Measurements from ENCODE around the gene SYT17.

The SYT17 gene

DNA sequence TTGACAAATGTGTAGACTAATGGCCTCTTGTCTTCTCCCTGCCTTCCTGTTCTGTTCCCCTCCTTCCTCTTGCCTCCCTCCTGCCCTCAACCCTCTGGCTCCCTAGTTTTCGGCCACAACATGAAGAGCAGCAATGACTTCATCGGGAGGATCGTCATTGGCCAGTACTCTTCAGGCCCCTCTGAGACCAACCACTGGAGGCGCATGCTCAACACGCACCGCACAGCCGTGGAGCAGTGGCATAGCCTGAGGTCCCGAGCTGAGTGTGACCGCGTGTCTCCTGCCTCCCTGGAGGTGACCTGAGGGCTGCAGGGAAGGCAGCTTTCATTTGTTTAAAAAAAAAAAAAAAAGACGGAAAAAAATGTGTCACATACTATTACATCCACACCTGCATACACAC lies 98.7 kb downstream of the SYT17 start:
- Histone ChIP-seq H3K27ac (replicated peaks) (no peak overlapping the region), H3K4me3 (replicated peaks; ENCODE audit: insufficient read depth, low read length) (no peak overlapping the region), H3K27me3 (ENCODE audit: insufficient read depth, poor library complexity, severe bottlenecking) (no peaks in the 10 kb centered on the region)
- no peak for DNase-seq (ENCODE audit: low read depth in 1 of 2, low spot score in 1 of 2)
- TF ChIP-seq POLR2AphosphoS5 (IDR thresholded peaks at IDR 0.05; ENCODE audit: low read depth) (no peak), GABPA (IDR thresholded peaks at IDR 0.05; ENCODE audit: low read depth) (no peak), CTCF (IDR thresholded peaks at IDR 0.05; ENCODE audit: insufficient read depth, low read length) (no peak), SPI1 (IDR thresholded peaks at IDR 0.05; ENCODE audit: borderline replicate concordance, low read depth) (no peak), REST (IDR thresholded peaks at IDR 0.05; ENCODE audit: insufficient replicate concordance, low read depth) (no peak)

- no peak for DNase-seq (ENCODE audit: low read depth in 1 of 2, low spot score in 1 of 2)
- TF ChIP-seq CTCF (IDR thresholded peaks at IDR 0.05; ENCODE audit: insufficient read depth, low read length): no peak
- TF ChIP-seq POLR2AphosphoS5 (IDR thresholded peaks at IDR 0.05; ENCODE audit: low read depth): no peak
- no peak; the same call in 1 of the 2 replicates for TF ChIP-seq SPI1 (IDR thresholded peaks at IDR 0.05; ENCODE audit: borderline replicate concordance, low read depth)
- TF ChIP-seq REST (IDR thresholded peaks at IDR 0.05; ENCODE audit: insufficient replicate concordance, low read depth): no peak
- TF ChIP-seq GABPA (IDR thresholded peaks at IDR 0.05; ENCODE audit: low read depth): no peak
- H3K4me3 ChIP-seq (replicated peaks; ENCODE audit: insufficient read depth, low read length): no peak overlapping the region
- no peaks in the 10 kb centered on the region for H3K27me3 ChIP-seq (ENCODE audit: insufficient read depth, poor library complexity, severe bottlenecking)
- H3K27ac ChIP-seq (replicated peaks): no peak overlapping the region
Measured at GRCh38 chr16:19269098-19269497, 101.1 kb downstream of the SYT17 start.

- no peak for DNase-seq (ENCODE audit: low read depth in 1 of 2, low spot score in 1 of 2)
- Histone ChIP-seq H3K27ac (replicated peaks) (no peak overlapping the region), H3K27me3 (ENCODE audit: insufficient read depth, poor library complexity, severe bottlenecking) (no peaks in the 10 kb centered on the region), H3K4me3 (replicated peaks; ENCODE audit: insufficient read depth, low read length) (no peak overlapping the region)
- TF ChIP-seq SPI1 (IDR thresholded peaks at IDR 0.05; ENCODE audit: borderline replicate concordance, low read depth) (no peak), CTCF (IDR thresholded peaks at IDR 0.05; ENCODE audit: insufficient read depth, low read length) (no peak)
Measured at GRCh38 chr16:19274165-19274797, 106.2 kb downstream of the SYT17 start.

- Histone ChIP-seq H3K4me3 (replicated peaks; ENCODE audit: insufficient read depth, low read length) (no peak overlapping the region), H3K27me3 (ENCODE audit: insufficient read depth, poor library complexity, severe bottlenecking) (no peaks in the 10 kb centered on the region), H3K27ac (replicated peaks) (no peak overlapping the region)
- no peak for DNase-seq (ENCODE audit: low read depth in 1 of 2, low spot score in 1 of 2)
- TF ChIP-seq POLR2AphosphoS5 (IDR thresholded peaks at IDR 0.05; ENCODE audit: low read depth) (no peak), SPI1 (IDR thresholded peaks at IDR 0.05; ENCODE audit: borderline replicate concordance, low read depth) (no peak), GABPA (IDR thresholded peaks at IDR 0.05; ENCODE audit: low read depth) (no peak), CTCF (IDR thresholded peaks at IDR 0.05; ENCODE audit: insufficient read depth, low read length) (no peak), REST (IDR thresholded peaks at IDR 0.05; ENCODE audit: insufficient replicate concordance, low read depth) (no peak)
Measured at GRCh38 chr16:19278403-19278802, 110.4 kb downstream of the SYT17 start.
